Retinal pigment epithelial cell (primary cell): ENCODE data around the gene TNIK.

Experiments
- DNase-seq: peaks from one replicate; pipeline ENCODE4 v3.0.0-alpha.2; 2010; ENCODE audit warnings: low read depth
- H3K4me3 ChIP-seq: 2 replicates; pipeline ENCODE4 v1.5.1; 2011; ENCODE audit warnings: mild to moderate bottlenecking, low read length, control low read depth, moderate library complexity
- CTCF ChIP-seq: conservative IDR thresholded peaks from 2 replicates; pipeline ENCODE4 v1.5.1; 2011; ENCODE audit warnings: low read depth, low read length, control low read depth, inconsistent platforms

TNIK gene

GRCh38 chr3:171301998-171302397 is 158.2 kb downstream of the TNIK start:
- TF ChIP-seq CTCF: no peak
- no peak for DNase-seq
- no peak overlapping the region for H3K4me3 ChIP-seq

- no peak overlapping the region for H3K4me3 ChIP-seq
- no peak for TF ChIP-seq CTCF
These were observed 159.2 kb downstream of the TNIK start for GRCh38 chr3:171301002-171301401.

GRCh38 chr3:171297951-171298350 is 162.3 kb downstream of the TNIK start:
- DNase-seq: no peak
- no peak for TF ChIP-seq CTCF

More at GRCh38 chr3:171301002-171301401, 159.2 kb downstream of the TNIK start:
- no peak for DNase-seq

GRCh38 chr3:171297207-171297606 is 163.0 kb downstream of the TNIK start:
- DNase-seq: no peak
- no peak overlapping the region for H3K4me3 ChIP-seq
- no peak for TF ChIP-seq CTCF

More at GRCh38 chr3:171297951-171298350, 162.3 kb downstream of the TNIK start:
- no peak overlapping the region for H3K4me3 ChIP-seq

GRCh38 chr3:171295484-171296373 is 164.5 kb downstream of the TNIK start:
- no peak for DNase-seq
- no peak overlapping the region for H3K4me3 ChIP-seq
- TF ChIP-seq CTCF: no peak

- H3K4me3 ChIP-seq: no peak overlapping the region
- no peak for DNase-seq
- no peak for TF ChIP-seq CTCF
These were observed 166.9 kb downstream of the TNIK start for GRCh38 chr3:171293142-171293782.
